KMS-11 (cell line): ENCODE measurements around the gene WIPI1.

Source experiments
- H2AFZ ChIP-seq: fragments of 200-600 bp; sonication (generic); 2 replicates; pipeline ENCODE4 v1.6.1; 2016; ENCODE audit warnings: antibody characterized with exemption, mixed run types, low read depth
- H3K27ac ChIP-seq: fragments of 200-600 bp; sonication (generic); 2 replicates; pipeline ENCODE4 v1.6.1; 2016; ENCODE audit warnings: mild to moderate bottlenecking, mixed run types
- H3K27me3 ChIP-seq: fragments of 200-600 bp; sonication (generic); 2 replicates; pipeline ENCODE4 v1.6.1; 2017; ENCODE audit warnings: mild to moderate bottlenecking, low read depth, mixed run types, moderate library complexity; ENCODE audit not compliant: insufficient read depth
- H3K36me3 ChIP-seq: fragments of 200-600 bp; sonication (generic); 2 replicates; pipeline ENCODE4 v1.6.1; 2017; ENCODE audit warnings: mild to moderate bottlenecking, mixed run types; ENCODE audit not compliant: insufficient read depth
- H3K4me1 ChIP-seq: fragments of 200-600 bp; sonication (generic); 2 replicates; pipeline ENCODE4 v1.6.1; 2016; ENCODE audit warnings: mild to moderate bottlenecking, low read depth, mixed run types; ENCODE audit not compliant: poor library complexity, severe bottlenecking
- H3K4me2 ChIP-seq: fragments of 200-600 bp; sonication (generic); 2 replicates; pipeline ENCODE4 v1.7.0; 2016; ENCODE audit warnings: mild to moderate bottlenecking, mixed run types
- H3K4me3 ChIP-seq: fragments of 200-600 bp; sonication (generic); IDR thresholded peaks from 2 replicates; pipeline ENCODE4 v1.6.1; 2017; ENCODE audit warnings: low read depth, low read length, mixed read lengths; ENCODE audit not compliant: insufficient read depth
- H3K79me2 ChIP-seq: fragments of 200-600 bp; sonication (generic); 2 replicates; pipeline ENCODE4 v1.6.1; 2016; ENCODE audit warnings: low read depth, mixed run types; ENCODE audit not compliant: insufficient read depth
- H3K9ac ChIP-seq: fragments of 200-600 bp; sonication (generic); 2 replicates; pipeline ENCODE4 v1.6.1; 2016; ENCODE audit warnings: mild to moderate bottlenecking, mixed run types
- H4K20me1 ChIP-seq: fragments of 200-600 bp; sonication (generic); 2 replicates; pipeline ENCODE4 v1.6.1; 2016; ENCODE audit warnings: mild to moderate bottlenecking, mixed run types; ENCODE audit not compliant: insufficient read depth
- TF ChIP-seq, protein P1 (sequence below): fragments of 200-600 bp; sonication (generic); conservative IDR thresholded peaks from 2 replicates; pipeline ENCODE4 v1.6.1; 2017; ENCODE audit warnings: low read depth, mild to moderate bottlenecking, antibody characterized with exemption, low read length, moderate library complexity, mixed read lengths

WIPI1 gene

DNA sequence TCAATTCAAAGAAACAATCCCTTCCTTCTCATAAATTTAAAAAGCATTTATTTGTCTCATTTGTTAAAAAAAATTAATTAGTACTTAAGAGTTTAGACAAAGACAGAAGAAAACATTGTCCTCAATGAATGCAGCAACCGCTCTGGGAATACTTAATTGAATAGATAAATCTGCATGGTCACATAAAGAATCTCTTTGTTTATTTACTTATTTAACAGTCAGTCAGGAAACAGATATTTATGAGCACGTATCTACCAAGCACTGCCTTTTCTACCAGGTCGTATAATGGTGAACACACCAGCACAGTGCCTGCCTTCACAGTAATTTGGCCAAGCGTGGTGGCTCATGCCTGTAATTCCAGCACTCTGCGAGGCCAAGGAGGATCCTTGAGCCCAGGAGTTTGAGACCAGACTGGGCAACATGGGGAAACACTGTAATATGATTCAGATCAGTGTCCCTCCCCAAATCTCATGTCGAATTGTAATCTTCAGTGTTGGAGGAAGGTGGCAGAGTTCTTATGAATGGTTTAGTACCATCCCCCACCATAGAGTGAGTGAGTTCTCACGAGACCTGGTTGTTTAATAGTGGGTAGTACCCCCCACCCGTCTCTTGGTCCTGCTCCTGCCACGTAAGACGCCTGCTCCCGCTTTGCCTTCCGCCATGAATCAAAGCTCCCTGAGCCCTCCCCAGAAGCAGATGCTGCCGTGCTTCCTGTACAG is 8.1 kb downstream of the WIPI1 start:
- no peaks in the 10 kb centered on the region for H4K20me1 ChIP-seq
- H3K4me3 ChIP-seq = no peak overlapping the region
- no peaks in the 10 kb centered on the region for H3K79me2 ChIP-seq
- H3K9ac ChIP-seq = no peak overlapping the region
- no peaks in the 10 kb centered on the region for H3K4me1 ChIP-seq
- H2AFZ ChIP-seq = no peak overlapping the region
- no peak overlapping the region for H3K27ac ChIP-seq
- no peaks in the 10 kb centered on the region for H3K36me3 ChIP-seq
- TF ChIP-seq, protein P1, sequence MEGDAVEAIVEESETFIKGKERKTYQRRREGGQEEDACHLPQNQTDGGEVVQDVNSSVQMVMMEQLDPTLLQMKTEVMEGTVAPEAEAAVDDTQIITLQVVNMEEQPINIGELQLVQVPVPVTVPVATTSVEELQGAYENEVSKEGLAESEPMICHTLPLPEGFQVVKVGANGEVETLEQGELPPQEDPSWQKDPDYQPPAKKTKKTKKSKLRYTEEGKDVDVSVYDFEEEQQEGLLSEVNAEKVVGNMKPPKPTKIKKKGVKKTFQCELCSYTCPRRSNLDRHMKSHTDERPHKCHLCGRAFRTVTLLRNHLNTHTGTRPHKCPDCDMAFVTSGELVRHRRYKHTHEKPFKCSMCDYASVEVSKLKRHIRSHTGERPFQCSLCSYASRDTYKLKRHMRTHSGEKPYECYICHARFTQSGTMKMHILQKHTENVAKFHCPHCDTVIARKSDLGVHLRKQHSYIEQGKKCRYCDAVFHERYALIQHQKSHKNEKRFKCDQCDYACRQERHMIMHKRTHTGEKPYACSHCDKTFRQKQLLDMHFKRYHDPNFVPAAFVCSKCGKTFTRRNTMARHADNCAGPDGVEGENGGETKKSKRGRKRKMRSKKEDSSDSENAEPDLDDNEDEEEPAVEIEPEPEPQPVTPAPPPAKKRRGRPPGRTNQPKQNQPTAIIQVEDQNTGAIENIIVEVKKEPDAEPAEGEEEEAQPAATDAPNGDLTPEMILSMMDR = no peak
- no peaks in the 10 kb centered on the region for H3K27me3 ChIP-seq
- no peak overlapping the region for H3K4me2 ChIP-seq

DNA sequence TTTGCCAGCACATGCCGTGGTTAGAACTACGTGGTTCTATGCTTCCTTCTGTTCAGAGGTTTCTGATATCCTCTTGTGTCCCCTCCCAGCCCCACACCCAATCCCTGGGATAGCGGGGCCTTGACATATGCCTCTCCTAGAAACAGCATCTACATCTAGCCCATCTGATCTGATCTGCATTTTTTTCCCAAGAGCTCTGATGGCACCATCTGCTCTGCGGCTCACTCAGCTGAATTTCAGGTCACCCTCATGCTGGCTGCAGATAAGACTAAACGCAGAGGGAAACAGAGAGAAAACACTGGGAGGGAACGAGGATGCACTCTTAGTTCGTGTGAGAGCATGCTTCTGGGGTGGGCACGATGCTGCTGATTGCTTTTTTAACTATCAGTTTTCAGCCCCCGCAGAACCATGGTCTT is 10.7 kb downstream of the WIPI1 start:
- no peak overlapping the region for H3K4me3 ChIP-seq
- no peak overlapping the region for H3K9ac ChIP-seq
- no peaks in the 10 kb centered on the region for H3K27me3 ChIP-seq
- H2AFZ ChIP-seq = no peak overlapping the region
- TF ChIP-seq, protein P1 = no peak
- H3K79me2 ChIP-seq = no peaks in the 10 kb centered on the region
- H4K20me1 ChIP-seq = no peaks in the 10 kb centered on the region
- H3K4me1 ChIP-seq = no peaks in the 10 kb centered on the region
- no peaks in the 10 kb centered on the region for H3K36me3 ChIP-seq
- no peak overlapping the region for H3K27ac ChIP-seq
- no peak overlapping the region for H3K4me2 ChIP-seq

DNA sequence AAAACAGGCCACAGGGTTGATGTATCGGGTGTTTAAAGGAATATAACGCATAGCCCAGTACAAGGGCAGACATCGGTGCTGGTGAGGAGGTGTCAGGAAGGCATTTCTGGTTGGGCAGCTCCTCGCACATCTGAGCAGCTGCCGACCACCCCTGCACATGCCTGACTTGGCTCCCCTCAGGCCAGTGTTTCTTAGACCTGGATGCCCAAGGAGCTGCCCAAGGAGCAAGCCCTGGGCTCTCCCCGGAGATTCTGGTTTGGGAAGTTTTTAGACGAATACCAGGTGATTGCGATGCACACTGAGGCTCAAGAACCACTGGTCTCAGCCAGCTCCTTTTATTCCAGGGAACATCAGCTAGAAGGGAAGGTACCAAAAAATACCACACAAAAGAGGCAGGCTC is 11.6 kb downstream of the WIPI1 start:
- Histone ChIP-seq H4K20me1 (no peaks in the 10 kb centered on the region), H3K4me3 (no peak overlapping the region), H3K27me3 (no peaks in the 10 kb centered on the region), H3K27ac (no peak overlapping the region), H3K4me1 (no peaks in the 10 kb centered on the region), H3K9ac (no peak overlapping the region), H3K4me2 (no peak overlapping the region), H3K79me2 (no peaks in the 10 kb centered on the region), H2AFZ (no peak overlapping the region), H3K36me3 (no peaks in the 10 kb centered on the region)
- TF ChIP-seq, protein P1 = no peak

DNA sequence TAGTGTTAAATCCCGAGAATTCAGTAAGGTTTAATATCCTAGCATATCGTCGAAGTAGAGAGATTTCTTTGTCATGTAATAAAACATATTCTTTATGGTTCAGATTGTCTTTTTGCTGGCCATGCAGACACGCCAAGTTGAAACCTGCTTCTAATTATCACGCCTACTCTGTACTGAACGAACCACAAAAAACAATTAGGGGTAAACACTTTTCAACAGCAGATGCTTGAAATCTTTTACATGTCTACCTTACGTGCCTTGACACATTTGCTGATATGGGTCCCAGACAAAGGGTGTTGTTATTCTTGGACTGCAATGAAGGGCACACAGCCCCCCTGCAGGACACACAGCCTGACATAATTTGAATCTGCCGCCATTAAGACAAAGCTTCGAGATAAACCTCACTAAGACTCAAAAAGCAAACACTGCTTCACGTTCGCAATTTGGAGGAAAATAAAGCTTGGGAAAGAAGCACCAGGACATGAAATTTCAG is 13.3 kb downstream of the WIPI1 start:
- Histone ChIP-seq H3K27ac (no peak overlapping the region), H3K4me3 (no peak overlapping the region), H3K4me1 (no peaks in the 10 kb centered on the region), H2AFZ (no peak overlapping the region), H3K4me2 (no peak overlapping the region), H3K36me3 (no peaks in the 10 kb centered on the region), H3K79me2 (no peaks in the 10 kb centered on the region), H4K20me1 (no peaks in the 10 kb centered on the region), H3K9ac (no peak overlapping the region), H3K27me3 (no peaks in the 10 kb centered on the region)
- TF ChIP-seq, protein P1 = no peak
